Stimulated activated CD8-positive, alpha-beta memory T cell treated with anti-CD3 and anti-CD28 coated beads, Interleukin-7, amount 100 ng/mL, for 1 hour (primary cell): ENCODE measurements around the gene MATCAP1.

Experiments
- DNase-seq, 2 donors: peaks; one replicate each; pipeline ENCODE4 v3.0.0-alpha.2; 2020; ENCODE audit warnings: low read depth in 2 of 2

MATCAP1 gene

GRCh38 chr16:67208154-67208896, 24.6 kb upstream of the MATCAP1 start:
- no peak for DNase-seq

GRCh38 chr16:67207249-67208091, 23.7 kb upstream of the MATCAP1 start:
- no peak for DNase-seq

GRCh38 chr16:67206838-67207248, 23.1 kb upstream of the MATCAP1 start:
- no peak for DNase-seq

GRCh38 chr16:67206129-67206837, 22.5 kb upstream of the MATCAP1 start:
- DNase-seq = no peak

- DNase-seq = no peak
Observed at GRCh38 chr16:67204076-67204475, 20.3 kb upstream of the MATCAP1 start.

- no peak for DNase-seq
Observed at GRCh38 chr16:67202956-67203493, 19.3 kb upstream of the MATCAP1 start.

GRCh38 chr16:67202426-67202825, 18.7 kb upstream of the MATCAP1 start:
- DNase-seq = no peak

GRCh38 chr16:67201411-67202345, 17.9 kb upstream of the MATCAP1 start:
- DNase-seq = no peak

GRCh38 chr16:67200491-67200890, 16.7 kb upstream of the MATCAP1 start:
- no peak for DNase-seq

GRCh38 chr16:67199808-67200198, 16.0 kb upstream of the MATCAP1 start:
- DNase-seq = no peak

GRCh38 chr16:67199011-67199807, 15.4 kb upstream of the MATCAP1 start, which contains the start of gene ELMO3:
TSS of gene ELMO3 (plus strand) at chr16:67199131. CDS start at chr16:67199327, 196 bp downstream.
- no peak for DNase-seq

- DNase-seq = no peak
Observed at GRCh38 chr16:67198238-67198734, 14.5 kb upstream of the MATCAP1 start.

- DNase-seq = no peak
Observed at GRCh38 chr16:67197704-67198103, 13.9 kb upstream of the MATCAP1 start.

GRCh38 chr16:67196881-67197280, 13.1 kb upstream of the MATCAP1 start:
- no peak for DNase-seq

- no peak for DNase-seq
Observed at GRCh38 chr16:67195676-67196075, 11.9 kb upstream of the MATCAP1 start.

- DNase-seq = no peak
Observed at GRCh38 chr16:67194260-67194659, 10.5 kb upstream of the MATCAP1 start.

- DNase-seq = no peak
Observed at GRCh38 chr16:67193536-67193935, 9.8 kb upstream of the MATCAP1 start.

GRCh38 chr16:67192781-67193361, 9.1 kb upstream of the MATCAP1 start:
- DNase-seq = no peak

GRCh38 chr16:67191995-67192681, 8.4 kb upstream of the MATCAP1 start, which contains the start of gene E2F4:
TSS of gene E2F4 (plus strand) at chr16:67192155. CDS start at chr16:67192228, 73 bp downstream.
- peak; percentile 69 to 75 for DNase-seq
